A549 (cell line): ENCODE data around the gene CTNND2. TPM values are rescaled to one million over a fixed set of nuclear protein-coding genes. Genes with fewer than 3 reads are reported as not detected.

Source experiments
- ATAC-seq, 2 experiments: fragments of 200-7000 bp in 1 of 2; fragments of >200 bp in 1 of 2; cut with Nextera tagmentation in 1 of 2; cut with Tn5 transposase in 1 of 2; 3 replicates each; pipeline versions ENCODE4 v1.8.0 to v1.9.1; 2018 to 2020; ENCODE audit warnings: mild to moderate bottlenecking in 1 of 2, moderate library complexity in 1 of 2
- CTCF ChIA-PET: fragments of 300-600 bp; sonication (Branson Sonifier 250); formaldehyde crosslinking; extraction: SDS; loops from one replicate; lab custom pipeline; 2021; ENCODE audit warnings: antibody characterized with exemption, inconsistent platforms; lab: Yijun Ruan, JAX
- POLR2A ChIA-PET: fragments of 350-600 bp; formaldehyde crosslinking; extraction: SDS; loops from one replicate; lab custom pipeline; 2021; ENCODE audit warnings: antibody characterized with exemption, inconsistent platforms; lab: Yijun Ruan, JAX
- DNase-seq, 2 experiments: peaks; one replicate each; pipeline versions ENCODE4 v3.0.0 to v3.0.0-alpha.2; 2011 to 2016; ENCODE audit warnings: low read depth in 1 of 2, low spot score in 1 of 2
- FAIRE-seq: peaks from 2 replicates; lab custom pipeline; 2011; peaks lifted over from hg19 to GRCh38; lab: Jason Lieb, UNC
- H3K27ac ChIP-seq, 2 experiments: fragments of >200 bp; sonication (Bioruptor Twin); formaldehyde crosslinking; 3 replicates each; pipeline ENCODE4 v1.5.1; 2016 to 2017
- H3K4me1 ChIP-seq: fragments of >200 bp; sonication (Bioruptor Twin); formaldehyde crosslinking; 3 replicates; pipeline ENCODE4 v1.6.1; 2016
- H3K4me2 ChIP-seq: fragments of >200 bp; sonication (Bioruptor Twin); formaldehyde crosslinking; 3 replicates; pipeline ENCODE4 v1.6.1; 2016
- H3K4me3 ChIP-seq: fragments of >200 bp; sonication (Bioruptor Twin); formaldehyde crosslinking; 3 replicates; pipeline ENCODE4 v1.5.1; 2016
- H3K9me3 ChIP-seq: fragments of >200 bp; sonication (Bioruptor Twin); formaldehyde crosslinking; 3 replicates; pipeline ENCODE4 v1.6.1; 2016
- BHLHE40 ChIP-seq: IDR thresholded peaks from 2 replicates; pipeline ENCODE4 v1.6.1; 2012; ENCODE audit warnings: low read depth, low read length, inconsistent platforms
- CBX2 ChIP-seq: fragments of 200-600 bp; sonication (generic); IDR thresholded peaks from 2 replicates; pipeline ENCODE4 v1.6.1; 2016; ENCODE audit warnings: low read depth, mild to moderate bottlenecking, borderline replicate concordance
- CBX8 ChIP-seq: fragments of 200-600 bp; sonication (generic); IDR thresholded peaks from 2 replicates; pipeline ENCODE4 v1.6.1; 2016
- CEBPB ChIP-seq, 2 experiments: fragments of >200 bp in 1 of 2; sonication (Bioruptor Twin) in 1 of 2; formaldehyde crosslinking in 1 of 2; IDR thresholded peaks; 2 replicates each; pipeline ENCODE4 v1.6.1; 2012 to 2016
- EHF ChIP-seq: fragments of 250-450 bp; sonication (Bioruptor Pico); IDR thresholded peaks from 2 replicates; pipeline ENCODE4 v1.5.0; 2020; ENCODE audit warnings: mild to moderate bottlenecking
- EHMT2 ChIP-seq: fragments of 200-600 bp; sonication (generic); IDR thresholded peaks from 2 replicates; pipeline ENCODE4 v1.6.1; 2016; ENCODE audit warnings: antibody characterized with exemption, low read depth, mild to moderate bottlenecking, moderate library complexity
- FOSB ChIP-seq: fragments of 250-450 bp; sonication (Bioruptor Pico); IDR thresholded peaks from 2 replicates; pipeline ENCODE4 v1.5.0; 2020; ENCODE audit warnings: mild to moderate bottlenecking, moderate library complexity
- HDAC2 ChIP-seq: fragments of 200-600 bp; sonication (generic); IDR thresholded peaks from 2 replicates; pipeline ENCODE4 v1.6.1; 2016
- HEYL ChIP-seq: fragments of 250-450 bp; sonication (Bioruptor Pico); IDR thresholded peaks from 2 replicates; pipeline ENCODE4 v1.8.0; 2021; ENCODE audit warnings: mild to moderate bottlenecking, moderate library complexity
- HOXA7 ChIP-seq: fragments of 250-450 bp; sonication (Bioruptor Pico); IDR thresholded peaks from 2 replicates; pipeline ENCODE4 v1.5.0; 2020; ENCODE audit warnings: mild to moderate bottlenecking, moderate library complexity
- JUNB ChIP-seq: fragments of >200 bp; sonication (Bioruptor Twin); formaldehyde crosslinking; IDR thresholded peaks from 2 replicates; pipeline ENCODE4 v1.6.1; 2016
- KDM5A ChIP-seq: fragments of 200-600 bp; sonication (generic); IDR thresholded peaks from 2 replicates; pipeline ENCODE4 v1.6.1; 2016; ENCODE audit warnings: antibody characterized with exemption, mild to moderate bottlenecking
- NFE2L2 ChIP-seq: fragments of 150-350 bp; conservative IDR thresholded peaks from 2 replicates; pipeline ENCODE4 v1.6.1; 2014; ENCODE audit warnings: low read length
- PHF8 ChIP-seq: fragments of 200-600 bp; sonication (generic); IDR thresholded peaks from 2 replicates; pipeline ENCODE4 v1.6.1; 2016; ENCODE audit warnings: low read depth, mild to moderate bottlenecking, antibody characterized with exemption, moderate library complexity, borderline replicate concordance
- POLR2AphosphoS2 ChIP-seq: conservative IDR thresholded peaks from 2 replicates; pipeline ENCODE4 v1.6.1; 2012; ENCODE audit warnings: low read length, improper control_type of control experiment, inconsistent platforms
- RFX5 ChIP-seq: fragments of 450-650 bp; IDR thresholded peaks from 2 replicates; pipeline ENCODE4 v1.7.1; 2014; ENCODE audit warnings: antibody characterized with exemption, mild to moderate bottlenecking, moderate library complexity
- SREBF2 ChIP-seq: fragments of 450-650 bp; IDR thresholded peaks from 2 replicates; pipeline ENCODE4 v1.6.1; 2014; ENCODE audit warnings: mild to moderate bottlenecking, moderate library complexity
- TFCP2L1 ChIP-seq: fragments of 250-450 bp; sonication (Bioruptor Pico); IDR thresholded peaks from 2 replicates; pipeline ENCODE4 v1.5.0; 2021; ENCODE audit warnings: mild to moderate bottlenecking
- TP53 ChIP-seq: fragments of 250-450 bp; sonication (Bioruptor Pico); IDR thresholded peaks from 2 replicates; pipeline ENCODE4 v1.5.0; 2021; ENCODE audit warnings: mild to moderate bottlenecking, moderate library complexity
- ZC3H11A ChIP-seq: fragments of 450-650 bp; IDR thresholded peaks from 2 replicates; pipeline ENCODE4 v1.6.1; 2014; ENCODE audit warnings: antibody characterized with exemption, mild to moderate bottlenecking
- WGBS: methylation state at CpG from one replicate; pipeline ENCODE4 v1.1.6; 2017; ENCODE audit errors: missing lambda C conversion rate; 5-methylcytosine and 5-hydroxymethylcytosine counted together
- polyA plus RNA-seq, 4 experiments: library from polyadenylated mRNA; depleted of rRNA in 3 of 4; stranded (reverse); fragments of >200 nt; fragmentation: RNase III in 1 of 4; extraction: RNeasy Plus Mini Kit Qiagen cat#74134 plus additional on column Dnase treatment in 1 of 4; gene quantifications; 2 replicates in 3 of 4; 3 replicates in 1 of 4; pipeline ENCODE4 v1.2.3, GENCODE V29; 2011 to 2017
- TF ChIP-seq, protein P1 (sequence below): IDR thresholded peaks from 2 replicates; pipeline ENCODE4 v1.6.1; 2012
- TF ChIP-seq, protein P2 (sequence below): fragments of 200-600 bp; sonication (generic); IDR thresholded peaks from 2 replicates; pipeline ENCODE4 v1.6.1; 2016; ENCODE audit warnings: antibody characterized with exemption, mild to moderate bottlenecking, moderate library complexity
- TF ChIP-seq, protein P3 (sequence below): IDR thresholded peaks from 2 replicates; pipeline ENCODE4 v1.6.1; 2012
- TF ChIP-seq, protein P4 (sequence below): fragments of 450-650 bp; IDR thresholded peaks from 2 replicates; pipeline ENCODE4 v1.6.1; 2014; ENCODE audit warnings: antibody characterized with exemption
- TF ChIP-seq, protein P5 (sequence below): fragments of 250-450 bp; sonication (Bioruptor Pico); IDR thresholded peaks from 2 replicates; pipeline ENCODE4 v1.5.0; 2021; ENCODE audit warnings: mild to moderate bottlenecking, moderate library complexity, borderline replicate concordance

Gene CTNND2
- polyA plus RNA-seq, 2 of the 4 experiments (the other 2 are of a cell fraction): not detected

DNA sequence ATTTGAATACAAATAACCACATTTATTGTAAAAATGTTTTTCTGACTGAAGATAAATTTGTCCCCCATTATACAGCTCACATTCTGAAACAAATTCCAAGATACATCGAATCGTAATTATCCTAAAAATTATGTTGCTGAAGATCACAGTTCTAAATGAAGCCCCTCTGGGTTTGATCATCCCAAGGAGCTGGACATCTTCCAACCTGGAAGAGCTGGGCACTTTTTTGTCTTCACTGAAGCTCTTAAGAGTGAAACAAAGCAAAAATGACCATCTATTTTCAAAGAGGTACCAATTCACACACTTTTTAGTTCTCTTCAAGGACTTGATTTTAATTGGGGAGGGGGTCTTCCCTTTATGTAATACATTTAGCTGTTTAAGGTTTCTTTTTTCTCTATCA, 5.5 kb downstream of the CTNND2 start (continued):
- TF ChIP-seq BHLHE40: no peak
- no peak for TF ChIP-seq CBX8
- TF ChIP-seq, protein P1, sequence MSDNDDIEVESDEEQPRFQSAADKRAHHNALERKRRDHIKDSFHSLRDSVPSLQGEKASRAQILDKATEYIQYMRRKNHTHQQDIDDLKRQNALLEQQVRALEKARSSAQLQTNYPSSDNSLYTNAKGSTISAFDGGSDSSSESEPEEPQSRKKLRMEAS: no peak

DNA sequence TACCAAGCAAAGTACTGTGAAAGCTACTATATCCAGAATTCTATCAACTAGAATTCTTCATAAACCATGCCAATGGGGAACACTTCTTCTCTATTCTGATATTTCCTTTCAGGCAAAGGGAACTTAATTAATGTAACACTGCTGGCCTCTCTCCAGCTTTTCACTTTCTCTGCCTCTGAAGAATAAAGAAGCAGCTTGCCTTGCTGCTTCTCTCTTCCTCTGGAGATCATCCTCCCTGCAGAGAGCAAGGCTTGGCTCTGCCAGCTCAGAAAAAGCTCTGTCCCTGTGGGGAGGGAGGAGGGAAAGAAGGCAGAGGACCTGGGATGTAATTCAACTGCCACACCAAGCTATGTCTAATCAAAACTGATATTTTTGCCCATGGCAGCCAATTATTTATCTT, 6.5 kb downstream of the CTNND2 start:
- no peak for FAIRE-seq
- TF ChIP-seq ZC3H11A (no peak), POLR2AphosphoS2 (no peak), EHF (CRISPR knock-in tag) (no peak), TFCP2L1 (CRISPR knock-in tag) (no peak), FOSB (CRISPR knock-in tag) (no peak), RFX5 (no peak), KDM5A (no peak), EHMT2 (no peak)
- Histone ChIP-seq H3K4me3 (no peak overlapping the region), H3K27ac (no peak overlapping the region), H3K9me3 (no peaks in the 10 kb centered on the region), H3K4me1 (no peaks in the 10 kb centered on the region), H3K4me2 (no peak overlapping the region)
- no peak for DNase-seq
- CTCF ChIA-PET: no interaction called here
- POLR2A ChIA-PET: no interaction called here
- no peak for ATAC-seq

DNA sequence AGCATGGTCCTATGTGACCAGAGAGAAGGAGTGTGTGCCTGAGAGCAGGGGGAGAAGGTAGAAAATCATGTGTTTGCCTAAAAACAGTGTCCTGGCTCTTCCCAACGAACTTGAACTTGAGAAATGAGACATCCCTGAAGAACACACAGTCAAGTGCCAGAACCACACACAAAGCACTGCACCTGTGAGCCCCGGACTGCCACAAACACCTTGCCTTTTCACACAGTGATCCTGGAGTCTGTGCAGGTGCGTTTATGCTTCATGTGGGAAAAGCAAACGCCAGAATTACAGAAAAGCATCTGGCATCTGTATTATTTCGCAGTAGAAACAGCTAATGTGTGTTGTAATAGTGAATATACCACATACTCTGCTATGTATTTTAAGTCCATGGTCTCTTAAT, 9.3 kb downstream of the CTNND2 start:
- no peak for ATAC-seq

DNA sequence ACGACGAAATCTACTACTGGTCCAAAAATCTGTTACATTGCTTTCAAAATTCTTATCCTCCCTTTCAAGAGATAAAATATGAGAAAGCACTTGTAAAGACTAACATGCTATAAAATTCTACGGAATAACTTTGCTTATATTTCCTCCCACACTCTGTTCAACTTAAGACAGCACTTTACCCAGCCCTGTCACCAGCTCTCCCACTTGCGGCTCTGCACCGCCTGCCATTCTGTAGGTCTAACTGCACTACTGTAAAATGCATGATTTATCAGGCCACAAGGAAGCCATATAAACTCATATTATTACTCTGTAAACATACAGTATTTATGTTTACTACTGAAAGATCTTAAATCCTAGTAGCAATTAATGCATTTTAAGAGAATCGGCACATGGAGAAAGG, 11.4 kb downstream of the CTNND2 start:
- DNase-seq (no peak), ATAC-seq (no peak), FAIRE-seq (no peak)
- POLR2A ChIA-PET: no interaction called here
- 20% methylated on average over 6 of the region's 6 CpGs for WGBS
- no peak overlapping the region for H3K4me3 ChIP-seq
- CTCF ChIA-PET: no interaction called here
- H3K27ac ChIP-seq: no peak overlapping the region
- H3K4me2 ChIP-seq: no peak overlapping the region
- TF ChIP-seq, protein P2, sequence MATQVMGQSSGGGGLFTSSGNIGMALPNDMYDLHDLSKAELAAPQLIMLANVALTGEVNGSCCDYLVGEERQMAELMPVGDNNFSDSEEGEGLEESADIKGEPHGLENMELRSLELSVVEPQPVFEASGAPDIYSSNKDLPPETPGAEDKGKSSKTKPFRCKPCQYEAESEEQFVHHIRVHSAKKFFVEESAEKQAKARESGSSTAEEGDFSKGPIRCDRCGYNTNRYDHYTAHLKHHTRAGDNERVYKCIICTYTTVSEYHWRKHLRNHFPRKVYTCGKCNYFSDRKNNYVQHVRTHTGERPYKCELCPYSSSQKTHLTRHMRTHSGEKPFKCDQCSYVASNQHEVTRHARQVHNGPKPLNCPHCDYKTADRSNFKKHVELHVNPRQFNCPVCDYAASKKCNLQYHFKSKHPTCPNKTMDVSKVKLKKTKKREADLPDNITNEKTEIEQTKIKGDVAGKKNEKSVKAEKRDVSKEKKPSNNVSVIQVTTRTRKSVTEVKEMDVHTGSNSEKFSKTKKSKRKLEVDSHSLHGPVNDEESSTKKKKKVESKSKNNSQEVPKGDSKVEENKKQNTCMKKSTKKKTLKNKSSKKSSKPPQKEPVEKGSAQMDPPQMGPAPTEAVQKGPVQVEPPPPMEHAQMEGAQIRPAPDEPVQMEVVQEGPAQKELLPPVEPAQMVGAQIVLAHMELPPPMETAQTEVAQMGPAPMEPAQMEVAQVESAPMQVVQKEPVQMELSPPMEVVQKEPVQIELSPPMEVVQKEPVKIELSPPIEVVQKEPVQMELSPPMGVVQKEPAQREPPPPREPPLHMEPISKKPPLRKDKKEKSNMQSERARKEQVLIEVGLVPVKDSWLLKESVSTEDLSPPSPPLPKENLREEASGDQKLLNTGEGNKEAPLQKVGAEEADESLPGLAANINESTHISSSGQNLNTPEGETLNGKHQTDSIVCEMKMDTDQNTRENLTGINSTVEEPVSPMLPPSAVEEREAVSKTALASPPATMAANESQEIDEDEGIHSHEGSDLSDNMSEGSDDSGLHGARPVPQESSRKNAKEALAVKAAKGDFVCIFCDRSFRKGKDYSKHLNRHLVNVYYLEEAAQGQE: no peak
- no peak for TF ChIP-seq TFCP2L1 (CRISPR knock-in tag)
- TF ChIP-seq CBX2: no peak
- TF ChIP-seq JUNB: no peak
- no peak for TF ChIP-seq HDAC2
- no peak for TF ChIP-seq CEBPB (IDR thresholded peaks at IDR 0.05)
- TF ChIP-seq BHLHE40: no peak
- no peak for TF ChIP-seq HOXA7 (CRISPR knock-in tag)
- TF ChIP-seq, protein P3, sequence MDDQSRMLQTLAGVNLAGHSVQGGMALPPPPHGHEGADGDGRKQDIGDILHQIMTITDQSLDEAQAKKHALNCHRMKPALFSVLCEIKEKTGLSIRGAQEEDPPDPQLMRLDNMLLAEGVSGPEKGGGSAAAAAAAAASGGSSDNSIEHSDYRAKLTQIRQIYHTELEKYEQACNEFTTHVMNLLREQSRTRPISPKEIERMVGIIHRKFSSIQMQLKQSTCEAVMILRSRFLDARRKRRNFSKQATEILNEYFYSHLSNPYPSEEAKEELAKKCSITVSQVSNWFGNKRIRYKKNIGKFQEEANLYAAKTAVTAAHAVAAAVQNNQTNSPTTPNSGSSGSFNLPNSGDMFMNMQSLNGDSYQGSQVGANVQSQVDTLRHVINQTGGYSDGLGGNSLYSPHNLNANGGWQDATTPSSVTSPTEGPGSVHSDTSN: no peak
- TF ChIP-seq, protein P4, sequence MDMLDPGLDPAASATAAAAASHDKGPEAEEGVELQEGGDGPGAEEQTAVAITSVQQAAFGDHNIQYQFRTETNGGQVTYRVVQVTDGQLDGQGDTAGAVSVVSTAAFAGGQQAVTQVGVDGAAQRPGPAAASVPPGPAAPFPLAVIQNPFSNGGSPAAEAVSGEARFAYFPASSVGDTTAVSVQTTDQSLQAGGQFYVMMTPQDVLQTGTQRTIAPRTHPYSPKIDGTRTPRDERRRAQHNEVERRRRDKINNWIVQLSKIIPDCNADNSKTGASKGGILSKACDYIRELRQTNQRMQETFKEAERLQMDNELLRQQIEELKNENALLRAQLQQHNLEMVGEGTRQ: no peak
- no peak for TF ChIP-seq CBX8
- no peak for TF ChIP-seq KDM5A
- TF ChIP-seq, protein P5, sequence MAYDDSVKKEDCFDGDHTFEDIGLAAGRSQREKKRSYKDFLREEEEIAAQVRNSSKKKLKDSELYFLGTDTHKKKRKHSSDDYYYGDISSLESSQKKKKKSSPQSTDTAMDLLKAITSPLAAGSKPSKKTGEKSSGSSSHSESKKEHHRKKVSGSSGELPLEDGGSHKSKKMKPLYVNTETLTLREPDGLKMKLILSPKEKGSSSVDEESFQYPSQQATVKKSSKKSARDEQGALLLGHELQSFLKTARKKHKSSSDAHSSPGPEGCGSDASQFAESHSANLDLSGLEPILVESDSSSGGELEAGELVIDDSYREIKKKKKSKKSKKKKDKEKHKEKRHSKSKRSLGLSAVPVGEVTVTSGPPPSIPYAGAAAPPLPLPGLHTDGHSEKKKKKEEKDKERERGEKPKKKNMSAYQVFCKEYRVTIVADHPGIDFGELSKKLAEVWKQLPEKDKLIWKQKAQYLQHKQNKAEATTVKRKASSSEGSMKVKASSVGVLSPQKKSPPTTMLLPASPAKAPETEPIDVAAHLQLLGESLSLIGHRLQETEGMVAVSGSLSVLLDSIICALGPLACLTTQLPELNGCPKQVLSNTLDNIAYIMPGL (CRISPR knock-in tag): no peak
- no peaks in the 10 kb centered on the region for H3K4me1 ChIP-seq
- H3K9me3 ChIP-seq: no peaks in the 10 kb centered on the region

More for the DNA sequence above, 9.3 kb downstream of the CTNND2 start:
- Histone ChIP-seq H3K4me2 (no peak overlapping the region), H3K4me3 (no peak overlapping the region), H3K27ac (no peak overlapping the region), H3K9me3 (no peaks in the 10 kb centered on the region), H3K4me1 (no peaks in the 10 kb centered on the region)
- 0% methylated on average over 5 of the region's 5 CpGs for WGBS
- POLR2A ChIA-PET: no interaction called here
- no peak for DNase-seq
- no peak for FAIRE-seq
- CTCF ChIA-PET: interaction anchor here (1.2 kb wide), 1 partner anchor 9 kb away, joined by 3 read pairs; the partner anchor contains the start of gene CTNND2
- no peak for TF ChIP-seq HEYL (CRISPR knock-in tag)
- no peak for TF ChIP-seq NFE2L2
- TF ChIP-seq TP53: no peak
- no peak for TF ChIP-seq FOSB (CRISPR knock-in tag)
- no peak for TF ChIP-seq TFCP2L1 (CRISPR knock-in tag)
- TF ChIP-seq PHF8: no peak
- no peak for TF ChIP-seq SREBF2
